Stimulated activated CD4-positive, alpha-beta T cell treated with anti-CD3 and anti-CD28 coated beads, TNF-alpha, amount 100 ng/mL, for 4 hours (primary cell): Measurements from ENCODE around the gene GPC3.
A peak's percentile ranks its signal among the peaks of the same experiment; 100 is the strongest.

Source experiments
- DNase-seq, 3 experiments: peaks; one replicate each; pipeline ENCODE4 v3.0.0-alpha.2; 2020; ENCODE audit warnings: low read depth in 3 of 3

GPC3 gene

GRCh38 chrX:133849676-133850075 lies 135.7 kb downstream of the GPC3 start:
- no peak for DNase-seq

GRCh38 chrX:133847340-133847994 lies 137.9 kb downstream of the GPC3 start:
- DNase-seq, result no peak

DNA sequence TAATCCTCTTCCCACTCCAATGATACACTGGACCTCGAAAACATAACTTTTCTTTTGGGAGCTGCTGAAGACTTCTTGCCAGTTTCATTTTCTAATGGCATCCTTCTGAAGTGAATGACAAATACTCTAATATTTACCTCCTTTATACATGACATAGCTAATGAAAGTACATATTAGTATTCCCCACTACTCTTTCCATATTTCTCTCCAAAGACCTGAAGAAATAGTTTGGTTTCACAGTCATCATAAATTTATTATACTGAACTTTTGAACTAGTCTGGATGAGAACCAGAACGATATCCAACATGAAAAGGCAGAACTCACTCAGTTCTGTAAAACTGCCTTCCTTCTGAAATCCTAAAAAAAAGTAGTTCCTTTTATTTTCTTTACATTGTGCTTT lies 139.1 kb downstream of the GPC3 start:
- no peak for DNase-seq

DNA sequence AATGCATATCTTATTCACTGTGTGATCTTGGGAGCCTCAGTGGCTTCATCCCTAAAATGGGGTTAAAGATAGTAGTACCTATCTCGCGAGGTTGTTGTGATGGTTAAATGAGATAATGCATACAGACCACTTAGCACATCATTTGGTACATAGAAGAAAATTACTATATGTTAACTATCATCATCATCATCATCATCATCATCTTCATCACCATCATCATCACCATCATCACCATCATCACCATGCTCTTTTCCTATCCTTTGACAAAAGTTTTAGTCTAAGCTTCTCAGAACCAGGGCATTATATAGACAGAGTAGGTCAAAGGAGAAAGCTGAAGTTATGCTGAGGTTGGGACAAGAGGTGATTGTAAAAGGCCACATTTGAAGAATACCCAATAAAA lies 145.0 kb downstream of the GPC3 start:
- DNase-seq, result no peak

- no peak for DNase-seq
Measured at GRCh38 chrX:133838761-133839676, 146.4 kb downstream of the GPC3 start.

DNA sequence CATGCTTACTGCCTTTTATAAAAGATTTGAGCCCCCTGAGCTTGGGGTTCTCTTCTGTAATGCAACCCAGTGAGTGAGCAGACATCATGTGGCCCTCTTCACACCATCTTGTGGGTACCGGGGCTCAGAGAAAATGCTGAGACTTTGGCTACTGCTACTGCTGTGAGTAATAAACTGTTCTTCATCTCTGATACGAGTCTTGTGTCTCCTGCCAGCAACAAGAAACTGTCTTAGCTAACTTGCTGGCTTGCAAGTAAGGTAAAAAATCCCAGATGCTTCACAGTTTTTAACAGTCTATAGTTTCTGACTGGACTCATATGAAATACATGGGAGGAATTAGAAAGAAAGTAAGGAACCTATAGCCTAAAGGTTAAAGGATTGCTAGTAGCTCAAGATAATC lies 148.3 kb downstream of the GPC3 start:
- no peak for DNase-seq

DNA sequence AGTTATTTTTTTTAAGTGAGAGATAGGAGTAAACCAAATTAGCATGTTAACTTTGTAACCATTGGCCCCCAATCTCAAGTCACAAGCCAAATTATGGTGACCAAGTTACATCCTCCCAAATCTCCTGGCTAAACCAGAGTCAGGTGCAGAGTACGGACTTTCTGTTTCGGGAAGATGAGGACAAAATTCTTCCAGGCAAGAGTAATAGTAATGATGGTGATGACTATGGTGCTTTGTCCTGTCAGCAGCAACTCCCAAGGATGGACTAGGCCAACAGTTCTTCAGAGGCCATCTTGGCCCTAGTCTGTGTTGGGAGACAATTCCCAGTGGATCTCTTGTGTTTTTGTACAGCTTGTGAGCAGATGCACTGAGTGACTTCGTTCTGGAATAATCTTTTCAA lies 148.8 kb downstream of the GPC3 start:
- DNase-seq, result no peak

GRCh38 chrX:133834771-133835170 lies 150.6 kb downstream of the GPC3 start:
- no peak for DNase-seq

DNA sequence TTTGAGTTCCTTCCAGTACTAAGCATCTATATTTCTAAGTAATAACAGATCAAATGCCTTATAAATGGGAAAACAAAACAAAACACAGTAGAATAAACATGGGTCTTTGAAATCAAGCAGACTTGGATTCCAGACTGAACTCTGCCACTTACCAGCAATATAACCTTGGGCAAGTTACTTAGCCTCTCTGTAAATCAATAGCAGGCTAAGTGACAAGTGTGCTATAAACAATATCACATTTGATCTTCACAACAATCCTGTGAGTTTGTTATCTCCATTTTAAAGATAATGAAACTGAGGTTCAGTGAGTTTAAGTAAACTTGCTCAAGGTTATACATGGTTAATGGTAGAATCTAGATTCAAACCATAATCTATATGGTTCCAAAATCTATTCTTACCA lies 165.8 kb downstream of the GPC3 start:
- DNase-seq, result no peak

GRCh38 chrX:133818019-133818418 lies 167.4 kb downstream of the GPC3 start:
- DNase-seq, result no peak

GRCh38 chrX:133815496-133815895 lies 169.9 kb downstream of the GPC3 start:
- no peak for DNase-seq

GRCh38 chrX:133813971-133814370 lies 171.4 kb downstream of the GPC3 start:
- no peak for DNase-seq

GRCh38 chrX:133812402-133812801 lies 173.0 kb downstream of the GPC3 start:
- DNase-seq, result no peak

- DNase-seq, result no peak
Measured at GRCh38 chrX:133810925-133811324, 174.5 kb downstream of the GPC3 start.

- DNase-seq, result no peak
Measured at GRCh38 chrX:133804072-133804471, 181.3 kb downstream of the GPC3 start.

DNA sequence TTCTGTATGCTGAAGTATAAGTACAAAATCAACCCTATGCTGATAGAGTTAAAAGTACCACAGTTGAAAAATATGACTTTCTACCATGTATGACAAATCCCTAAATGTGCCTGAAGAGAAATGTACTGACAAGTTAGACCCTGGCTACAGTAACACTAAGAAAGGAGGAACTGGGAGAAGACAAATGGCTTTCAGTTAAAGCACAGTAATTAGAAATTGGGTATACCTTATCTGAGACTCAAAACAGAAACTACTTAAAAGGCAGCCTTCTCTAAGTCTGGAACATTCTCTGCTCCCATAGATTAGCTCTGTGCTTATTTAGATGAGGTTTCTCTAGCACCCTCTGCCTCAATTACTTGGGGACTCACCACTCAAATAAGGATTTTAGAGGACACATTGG lies 189.1 kb downstream of the GPC3 start:
- no peak for DNase-seq

DNA sequence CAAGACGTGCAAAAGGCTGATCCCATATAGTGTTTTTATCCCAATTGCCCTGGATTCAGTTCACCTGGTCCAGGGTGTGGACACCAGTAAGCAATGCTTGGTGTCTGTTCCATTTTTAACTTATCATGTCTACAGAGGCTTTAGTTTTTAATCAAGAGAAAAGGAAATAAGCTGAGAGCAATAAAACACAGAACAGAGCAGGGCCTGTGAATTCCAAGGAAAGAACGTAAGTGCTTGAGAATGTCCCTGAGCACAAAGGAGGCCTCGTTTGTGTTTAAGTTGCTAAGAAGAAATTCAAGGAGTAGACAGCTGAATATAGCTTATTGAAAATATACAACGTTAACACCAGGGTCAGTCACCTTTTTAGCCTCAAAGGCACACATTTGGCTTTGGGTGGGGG lies 191.3 kb downstream of the GPC3 start:
- DNase-seq, result no peak

GRCh38 chrX:133793626-133794025 lies 191.8 kb downstream of the GPC3 start:
- no peak for DNase-seq

DNA sequence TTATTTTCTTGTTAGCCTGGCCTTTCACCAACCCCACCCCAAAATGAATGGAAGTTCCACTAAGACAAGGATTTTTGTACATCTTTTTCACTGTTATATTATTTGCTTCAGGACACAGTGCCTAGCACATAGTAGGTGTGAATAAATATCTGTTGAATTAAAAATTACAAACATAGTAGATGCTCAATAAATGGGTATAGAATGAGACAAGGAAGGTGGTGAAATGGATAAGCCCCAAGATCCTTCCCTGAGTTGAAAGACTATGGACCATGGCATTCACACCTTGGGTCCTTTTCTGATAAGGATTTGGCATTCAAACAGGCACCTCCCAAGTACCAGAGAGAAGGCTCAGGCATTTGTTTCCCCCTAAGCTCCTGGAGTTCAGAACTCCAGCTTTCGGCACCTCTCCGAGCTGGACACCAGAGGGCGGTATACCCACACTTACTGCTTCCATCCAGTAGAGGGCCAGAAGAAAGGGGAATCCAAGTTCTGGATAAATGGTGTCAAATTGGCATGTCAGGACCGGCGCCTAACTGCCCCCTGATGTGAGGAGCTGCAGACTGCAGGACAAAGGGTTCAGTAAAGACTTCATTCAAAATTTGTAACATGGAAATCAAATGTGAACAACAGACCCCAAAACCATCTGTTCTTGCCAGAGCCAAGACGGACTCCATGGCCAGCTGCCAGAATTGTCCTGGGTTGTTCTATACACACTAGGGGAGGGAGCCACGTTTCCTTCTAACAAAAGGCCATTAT lies 193.0 kb downstream of the GPC3 start:
- peak; percentile 1 to 15 (median 7) for DNase-seq

GRCh38 chrX:133789829-133790228 lies 195.6 kb downstream of the GPC3 start:
- no peak for DNase-seq

DNA sequence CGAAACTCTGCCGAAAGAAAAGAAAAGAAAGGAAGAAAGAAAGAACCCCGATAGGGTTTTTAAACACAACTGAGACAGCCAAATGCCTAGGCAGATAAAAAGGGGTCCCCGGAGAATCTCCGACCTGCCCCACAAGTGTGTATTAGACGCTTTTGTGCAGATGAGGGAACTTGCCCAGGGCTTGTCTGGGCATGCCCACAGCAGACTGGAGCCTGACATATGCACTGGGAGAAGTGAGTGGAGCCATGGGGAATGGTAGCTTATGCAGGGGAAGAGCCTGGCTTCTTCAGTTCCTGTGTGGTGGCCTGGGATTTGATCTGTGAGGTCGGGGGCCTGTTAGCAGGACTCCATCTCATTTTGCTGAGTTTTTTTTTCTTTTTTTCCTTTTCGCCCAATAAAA lies 199.0 kb downstream of the GPC3 start:
- no peak for DNase-seq

DNA sequence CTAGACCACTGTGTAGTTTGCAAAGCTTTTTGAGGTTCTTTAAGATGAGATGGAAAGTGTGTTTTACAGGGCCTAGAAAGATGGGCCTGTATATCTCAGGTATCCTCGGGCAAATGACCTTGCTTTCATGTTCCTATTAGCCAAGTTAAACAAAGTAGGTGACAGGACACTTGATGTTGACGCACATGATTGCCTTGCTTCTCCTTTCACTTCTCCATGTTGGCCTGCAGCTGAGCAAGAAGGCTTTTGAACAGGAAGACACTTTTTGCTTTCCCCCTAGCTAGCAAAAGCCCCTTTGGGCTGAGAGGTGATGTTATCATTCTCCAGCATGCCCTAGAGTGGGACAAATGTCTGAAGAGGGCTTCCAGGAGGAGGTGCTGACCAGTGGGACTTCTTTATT lies 202.1 kb downstream of the GPC3 start:
- DNase-seq, result no peak

DNA sequence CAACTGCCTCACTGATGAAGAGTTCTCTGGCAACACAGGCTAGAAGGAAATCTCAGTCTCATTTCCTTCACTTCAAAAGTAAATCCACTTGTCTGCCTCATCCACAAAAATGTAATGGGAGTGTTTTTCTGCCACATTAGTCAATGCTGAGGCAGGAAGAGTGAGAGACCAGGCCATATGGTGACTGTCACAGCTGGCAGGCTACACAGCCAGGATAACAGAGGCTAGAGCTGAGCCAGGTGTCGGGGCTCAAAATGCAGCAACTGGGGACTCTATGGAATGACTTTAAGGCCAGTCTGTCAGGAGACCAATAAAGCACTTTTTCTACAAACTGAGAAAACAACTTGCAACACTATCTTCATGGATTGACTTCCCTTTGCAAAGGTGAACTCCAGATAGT lies 204.2 kb downstream of the GPC3 start:
- DNase-seq, result no peak
